HG02884 (cell line): ENCODE measurements around the gene FBXW10B.
"Not testable (repeated sequence)": the region's sequence is repeated elsewhere in the genome, so short reads cannot be mapped to it uniquely, and the experiment has no call there.

Source experiments
- ATAC-seq: cut with Tn5 transposase; IDR thresholded peaks from one replicate; pipeline ENCODE4 v1.9.1; 2021; ENCODE audit warnings: mild to moderate bottlenecking, moderate library complexity; ENCODE audit not compliant: unreplicated experiment

FBXW10B gene

DNA sequence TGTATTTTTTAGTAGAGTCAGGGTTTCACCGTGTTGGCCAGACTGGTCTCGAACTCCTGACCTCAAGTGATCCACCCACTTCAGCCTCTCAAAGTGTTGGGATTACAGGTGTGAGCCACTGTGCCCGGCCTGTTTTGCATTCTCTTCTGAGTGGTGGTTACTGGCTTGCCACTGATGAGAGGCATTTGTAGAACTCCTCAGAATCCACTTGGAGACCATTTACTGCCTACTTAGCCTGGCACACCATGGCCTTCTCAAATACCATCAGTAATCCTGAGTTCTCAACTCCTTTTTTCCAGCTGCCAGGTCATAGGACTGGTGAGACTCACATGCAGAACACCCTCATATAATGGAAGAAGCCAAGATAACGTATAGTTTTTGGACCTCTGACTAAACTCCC, 22.5 kb upstream of the FBXW10B start:
- not testable (repeated sequence) for ATAC-seq

DNA sequence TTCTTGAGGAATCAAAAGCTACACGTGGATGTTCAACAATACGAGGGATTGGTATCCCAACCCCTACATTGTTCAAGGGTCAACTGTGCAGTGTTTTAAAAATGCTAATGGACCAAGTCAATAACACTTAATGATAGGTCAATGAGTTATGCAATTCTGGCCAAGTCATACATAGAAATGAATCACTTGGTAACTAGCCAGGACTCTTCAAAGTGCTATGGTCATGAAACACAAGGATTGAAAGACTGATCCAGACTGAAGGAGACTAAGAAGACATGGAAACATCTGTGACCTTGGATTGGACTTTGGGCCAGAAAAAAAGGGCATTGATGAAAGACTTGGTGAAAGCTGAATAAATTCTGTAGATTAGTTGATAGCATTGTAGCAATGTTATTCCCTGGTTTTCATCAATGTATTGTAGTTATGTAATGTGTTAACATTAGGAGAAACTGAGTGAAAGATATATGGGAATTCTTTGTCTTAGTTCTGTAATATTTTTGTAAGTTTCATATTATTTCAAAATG, 11.5 kb upstream of the FBXW10B start:
- not testable (repeated sequence) for ATAC-seq

DNA sequence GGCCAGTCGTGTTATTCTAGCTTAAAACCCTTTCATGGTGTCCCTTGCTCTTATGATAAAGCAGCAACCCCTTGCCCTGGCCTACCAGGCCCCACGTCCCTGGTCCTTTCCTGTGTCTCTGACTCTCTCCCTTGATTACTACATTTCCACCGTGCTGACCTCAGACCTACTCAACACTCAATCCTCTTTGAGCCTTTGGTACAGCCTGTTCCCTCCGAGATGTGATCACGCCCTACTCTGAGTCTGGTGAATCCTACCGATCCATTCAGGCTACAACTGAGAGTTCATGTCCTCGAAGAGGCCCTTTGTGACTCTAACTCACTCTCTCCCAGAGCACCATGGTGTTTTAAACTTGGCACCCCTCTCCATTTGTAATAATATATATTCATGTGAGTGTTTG, 10.5 kb upstream of the FBXW10B start:
- not testable (repeated sequence) for ATAC-seq

DNA sequence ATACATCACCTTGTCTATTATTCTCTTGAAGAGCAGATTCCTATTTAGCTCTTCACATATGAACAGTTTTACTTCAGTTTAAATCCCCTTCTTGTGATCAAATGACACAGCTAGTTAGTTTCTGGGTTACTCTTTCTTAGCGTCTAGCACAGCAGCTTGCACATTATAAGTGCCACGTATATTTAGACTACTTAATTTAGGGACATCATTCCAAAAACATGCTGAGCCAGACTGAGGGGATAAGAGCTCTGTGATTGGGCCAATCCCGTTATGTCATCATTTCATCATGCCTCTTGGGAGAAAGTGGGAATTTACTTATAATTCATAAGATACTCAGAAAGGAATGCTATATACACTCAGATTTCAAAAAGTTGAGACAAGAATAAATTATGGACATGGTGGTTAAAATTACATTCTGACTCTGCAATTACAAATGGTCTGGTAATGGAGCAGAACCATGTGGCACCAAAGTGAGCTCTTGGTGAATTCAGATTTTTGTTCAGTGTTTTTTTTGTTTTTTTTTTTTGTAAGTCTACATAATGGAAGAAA, 4.2 kb upstream of the FBXW10B start:
- ATAC-seq: not testable (repeated sequence)

DNA sequence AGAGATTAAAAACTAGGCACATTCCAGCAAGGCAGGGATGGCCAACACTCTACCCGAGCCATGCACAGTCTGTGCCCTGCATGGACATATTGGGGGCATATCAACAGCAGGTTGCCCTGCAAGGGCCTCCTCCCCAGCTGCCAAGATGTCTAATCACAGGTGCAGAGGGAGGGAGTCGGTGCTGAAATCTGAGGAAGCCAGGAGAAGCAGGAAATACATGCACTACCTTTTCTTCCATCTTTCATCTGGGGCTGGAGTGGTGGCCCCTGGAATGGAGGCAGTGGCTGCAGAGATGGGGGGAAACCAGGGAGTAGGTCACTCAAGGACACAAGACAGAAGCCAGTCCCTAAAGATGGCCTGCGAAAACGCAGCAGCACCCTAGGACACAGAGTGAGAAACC, 3.8 kb upstream of the FBXW10B start:
- ATAC-seq: not testable (repeated sequence)

DNA sequence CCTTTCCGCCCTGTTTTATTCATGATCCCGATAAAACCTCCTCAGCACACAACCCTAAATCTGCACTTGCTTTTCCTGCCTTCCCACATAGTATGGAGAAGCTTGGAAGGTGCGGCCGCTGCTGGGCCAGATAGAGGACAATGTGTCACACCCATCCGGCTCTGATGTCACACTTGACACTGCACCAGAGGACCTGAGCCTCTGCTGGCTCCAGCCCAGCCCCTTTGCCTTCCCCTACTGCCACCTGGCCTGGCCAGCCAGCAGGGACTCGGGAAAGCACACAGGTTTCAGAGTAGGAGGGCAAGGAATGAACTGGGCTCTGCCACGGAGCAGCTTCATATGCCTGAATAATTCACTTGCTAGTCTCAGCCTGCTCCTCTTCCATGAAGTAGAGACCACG, 2.6 kb upstream of the FBXW10B start:
- not testable (repeated sequence) for ATAC-seq

DNA sequence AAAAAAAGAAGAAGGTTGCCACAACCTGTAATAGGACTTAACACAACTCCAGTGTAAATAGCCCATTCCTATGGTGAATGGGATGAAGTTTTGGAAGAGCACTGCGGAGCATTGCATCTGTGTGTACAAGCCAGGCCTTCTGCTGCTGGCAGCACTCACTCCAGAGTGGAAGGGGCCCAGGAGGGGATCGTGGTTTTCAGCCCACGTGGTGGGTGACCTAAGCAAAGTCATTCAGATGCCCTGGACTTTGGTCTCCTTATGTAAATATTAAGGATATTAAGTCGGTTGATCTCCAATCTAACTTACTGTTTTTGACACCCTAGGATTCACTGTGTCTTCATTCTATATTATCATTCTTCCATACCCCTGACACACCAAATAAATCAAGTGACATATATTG, 2.7 kb downstream of the FBXW10B start:
- not testable (repeated sequence) for ATAC-seq

DNA sequence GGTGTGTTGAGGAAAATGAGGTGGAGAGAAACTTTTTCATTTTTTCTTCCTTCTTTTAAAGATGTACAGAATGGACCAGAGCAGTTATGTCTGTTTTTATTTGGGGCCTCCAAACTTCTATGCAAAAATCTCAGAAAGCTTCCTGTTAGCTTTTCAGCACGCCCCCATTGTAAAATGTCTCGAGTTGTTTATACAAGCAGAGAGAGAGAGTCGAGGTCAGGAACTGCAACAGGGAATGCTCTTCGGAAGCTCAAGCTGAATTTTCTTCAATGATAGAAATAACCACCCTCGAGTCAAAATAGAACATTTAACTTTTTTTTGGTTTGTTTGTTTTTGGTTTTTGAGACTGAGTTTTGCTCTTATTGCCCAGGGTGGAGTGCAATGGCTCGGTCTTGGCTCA, 3.7 kb downstream of the FBXW10B start:
- ATAC-seq: not testable (repeated sequence)

DNA sequence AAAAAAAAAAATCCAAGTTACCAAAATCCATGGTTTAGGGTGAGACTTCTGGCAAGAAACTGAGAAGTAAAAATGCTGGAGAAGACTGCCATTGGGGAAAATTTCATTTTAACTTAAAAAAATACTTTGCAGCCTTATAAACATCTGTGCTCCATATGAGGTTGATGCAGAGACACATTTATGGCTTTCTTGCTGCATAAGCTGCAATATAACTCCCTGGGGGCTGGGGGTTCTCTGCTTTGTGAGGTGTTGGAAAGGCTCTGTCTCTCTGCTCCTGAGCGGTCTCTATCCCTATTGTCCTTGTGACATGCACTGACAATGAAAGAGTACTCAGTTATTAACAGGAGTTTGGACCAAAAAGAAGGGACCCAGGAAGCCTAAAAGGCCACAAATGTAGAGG, 6.4 kb downstream of the FBXW10B start:
- not testable (repeated sequence) for ATAC-seq

DNA sequence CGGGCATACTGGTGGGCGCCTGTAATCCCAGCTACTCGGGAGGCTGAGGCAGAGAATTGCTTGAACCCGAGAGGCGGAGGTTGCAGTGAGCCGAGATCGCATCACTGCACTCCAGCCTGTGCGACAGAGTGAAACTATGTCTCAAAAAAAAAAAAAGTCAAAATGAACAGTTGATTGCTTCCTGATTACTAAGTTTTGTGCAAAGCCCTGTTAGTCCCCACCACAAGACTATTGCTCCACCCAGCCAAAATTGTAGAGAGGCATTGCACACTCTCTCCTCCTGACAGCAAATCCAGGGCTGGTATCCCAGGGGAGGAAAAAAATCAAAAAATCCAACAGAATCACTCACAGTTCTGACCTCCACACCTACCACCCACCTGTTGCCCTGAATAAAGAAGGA, 26.5 kb downstream of the FBXW10B start:
- not testable (repeated sequence) for ATAC-seq

DNA sequence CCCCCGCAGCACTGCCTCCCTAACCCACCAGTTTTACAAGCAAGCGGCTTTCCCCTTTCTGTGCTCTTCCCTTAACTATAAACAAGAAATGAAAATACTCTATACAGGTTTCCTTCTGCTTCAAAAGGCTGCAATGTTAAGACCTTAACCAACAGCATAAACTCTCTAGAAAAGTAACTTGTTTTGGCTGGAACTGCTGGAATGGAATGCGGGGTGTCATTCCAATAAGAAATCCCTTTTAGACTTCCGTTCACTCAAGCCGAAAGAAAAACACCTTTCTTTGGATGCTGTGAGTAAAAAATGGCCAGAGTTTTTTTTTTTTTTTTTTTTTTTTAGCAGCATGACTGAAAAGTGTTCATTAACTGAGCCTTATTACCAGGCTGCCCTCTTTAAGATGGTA, 27.5 kb downstream of the FBXW10B start:
- not testable (repeated sequence) for ATAC-seq

DNA sequence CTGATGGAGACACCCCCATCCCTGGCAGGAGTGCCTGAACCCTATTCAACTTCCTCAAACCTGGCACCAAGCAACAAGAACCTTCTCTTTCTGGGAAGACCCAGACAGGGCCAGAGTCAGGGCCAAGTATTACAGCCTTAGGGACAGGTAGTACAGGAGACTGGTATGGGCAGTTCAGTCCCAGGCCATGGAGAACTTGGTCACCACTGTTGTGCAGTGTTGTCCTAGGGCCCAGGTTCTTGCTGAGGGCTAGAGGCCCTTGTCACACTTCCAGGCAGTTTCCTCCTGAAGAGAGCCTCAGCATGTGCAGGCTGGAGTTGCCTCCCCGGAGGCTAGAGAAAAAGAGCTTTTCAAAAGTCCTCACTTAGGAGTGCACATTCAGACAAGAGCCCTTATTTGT, 28.7 kb downstream of the FBXW10B start:
- not testable (repeated sequence) for ATAC-seq

DNA sequence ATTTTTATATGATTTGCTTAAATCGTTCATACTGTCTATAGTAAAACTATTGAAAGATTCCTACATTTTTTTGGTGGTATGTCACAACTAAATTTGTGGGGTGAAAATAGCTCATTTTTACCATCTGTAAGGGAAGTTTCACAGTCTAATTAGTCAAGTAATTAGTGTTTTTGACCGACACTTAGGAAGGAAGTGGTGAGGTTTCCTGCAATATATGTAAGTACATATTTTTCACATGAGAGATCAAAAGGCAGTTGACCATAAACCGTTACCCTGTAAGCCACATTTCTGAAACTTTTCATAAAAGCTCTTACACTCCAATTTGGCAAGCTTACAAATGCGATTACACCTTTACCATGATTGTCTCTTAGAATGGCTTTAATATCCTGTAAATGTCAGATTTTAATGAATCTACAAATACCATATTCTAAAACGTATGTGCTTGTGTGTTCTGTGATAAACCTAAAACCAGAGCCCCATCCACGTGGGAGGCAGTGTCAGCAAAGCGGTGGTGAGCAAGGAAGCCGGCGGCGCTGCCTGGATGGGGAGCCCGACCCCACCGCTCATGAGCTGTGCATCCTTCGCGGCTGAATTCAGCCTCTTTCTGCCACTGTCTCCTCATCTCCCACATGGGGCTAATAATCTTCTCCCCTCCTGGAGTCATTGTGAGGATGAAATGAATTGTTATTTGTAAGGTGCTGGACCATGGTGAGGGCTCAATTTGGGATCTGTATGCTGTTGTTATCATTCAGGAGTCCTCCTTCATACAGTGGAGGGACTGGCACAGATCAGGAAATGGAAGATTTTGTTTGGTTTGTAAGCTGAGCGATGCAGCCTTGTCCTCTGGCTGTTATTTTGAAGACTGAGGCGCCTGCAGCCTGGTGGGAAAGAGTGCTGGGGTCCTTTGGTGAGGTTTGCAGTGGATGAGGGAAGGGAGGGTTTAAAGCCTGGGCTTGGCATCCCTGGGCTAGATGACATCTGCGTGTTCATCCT, 29.7 kb downstream of the FBXW10B start:
- peak; percentile 79 for ATAC-seq

DNA sequence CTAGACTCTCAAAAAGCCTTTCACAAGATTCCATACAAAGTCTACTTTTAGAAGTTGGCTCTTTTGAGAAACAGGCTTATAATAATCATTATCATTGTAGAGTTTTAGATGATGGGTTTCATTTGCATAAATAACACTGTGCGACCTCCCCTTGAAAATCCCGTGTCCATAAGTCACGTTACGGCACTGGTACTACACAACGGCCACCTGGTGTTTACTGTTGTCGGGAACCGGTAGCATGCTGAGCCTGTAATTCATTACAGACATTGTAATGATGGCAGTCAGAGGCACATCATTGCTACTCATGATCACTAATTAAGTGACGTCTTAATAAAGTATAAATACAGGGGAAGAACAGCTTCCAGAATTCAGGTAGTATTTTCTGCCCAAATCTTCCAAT, 31.5 kb downstream of the FBXW10B start:
- ATAC-seq: not testable (repeated sequence)

DNA sequence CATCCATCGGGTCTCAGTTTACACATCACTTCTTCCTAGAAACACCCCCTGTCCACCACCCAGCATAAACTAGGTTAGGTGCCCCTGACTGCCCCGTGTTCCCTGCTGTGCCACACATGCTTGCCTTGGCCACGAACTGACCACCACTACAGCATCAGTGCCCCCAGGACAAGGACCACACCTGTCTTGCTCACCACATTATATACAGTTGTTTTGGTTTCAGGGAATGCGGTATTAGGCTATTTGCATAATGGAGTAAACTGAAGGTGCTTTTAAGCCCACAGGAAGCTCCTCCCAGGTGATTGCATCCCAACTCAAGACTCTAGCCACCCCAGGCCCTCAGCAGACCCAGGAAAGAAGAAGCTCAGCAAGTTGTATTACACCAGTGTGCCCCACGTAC, 36.2 kb downstream of the FBXW10B start:
- ATAC-seq: not testable (repeated sequence)

DNA sequence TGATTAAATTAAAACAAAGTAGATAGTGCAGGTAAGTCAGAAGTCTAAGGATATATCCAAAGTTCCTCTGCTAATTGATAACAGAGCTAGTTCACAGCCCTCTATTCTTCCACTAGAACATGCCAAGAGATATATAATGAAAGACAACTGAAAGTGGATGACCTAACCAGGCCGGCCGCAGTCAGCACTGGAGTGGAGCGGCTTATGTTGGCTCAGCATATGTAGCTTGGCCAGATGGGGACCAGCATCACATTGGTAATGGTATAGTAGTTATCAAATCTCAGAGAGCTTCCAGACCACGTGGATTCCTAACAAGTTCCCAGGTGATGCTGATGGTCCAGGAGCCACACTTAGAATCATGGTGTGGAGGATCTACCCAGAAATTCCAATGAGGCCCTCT, 38.0 kb downstream of the FBXW10B start:
- not testable (repeated sequence) for ATAC-seq

DNA sequence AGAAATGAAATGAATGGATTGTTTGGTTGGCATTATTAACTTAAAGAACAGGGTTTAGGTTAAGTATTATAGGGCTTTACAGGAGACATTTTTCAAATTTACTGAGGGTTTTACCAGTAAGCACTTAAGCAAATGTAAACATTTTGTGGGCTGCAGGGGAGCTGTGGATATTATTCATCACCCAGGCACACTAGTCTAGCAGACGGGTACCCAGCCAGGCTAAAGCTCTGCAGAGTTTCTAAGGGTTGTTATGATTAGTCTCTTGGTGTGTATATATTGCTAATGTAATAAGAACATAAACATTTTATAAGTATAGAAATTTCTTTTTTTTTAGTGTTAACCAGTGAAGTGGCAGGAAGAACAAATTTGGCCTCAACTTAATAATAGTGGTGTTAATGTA, 42.7 kb downstream of the FBXW10B start:
- ATAC-seq: not testable (repeated sequence)

DNA sequence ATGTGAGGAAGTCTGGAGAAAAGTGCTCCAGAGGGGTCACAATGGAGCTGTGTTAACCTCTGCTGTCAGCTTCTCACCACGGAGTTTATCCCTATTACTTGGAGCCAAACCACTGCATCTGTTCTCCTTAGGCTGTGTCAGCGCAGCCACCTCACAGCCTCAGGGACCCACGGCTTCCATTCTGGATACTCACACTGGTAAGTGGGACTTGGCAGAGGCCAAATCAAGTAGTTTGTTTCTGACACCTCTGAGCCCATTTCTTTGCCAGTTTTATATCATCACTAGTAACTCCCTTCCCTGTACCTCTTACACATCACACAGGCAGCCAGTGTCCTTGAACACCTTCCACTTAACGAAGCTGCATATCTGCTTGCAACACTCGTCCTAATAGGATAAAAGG, 44.8 kb downstream of the FBXW10B start:
- not testable (repeated sequence) for ATAC-seq

DNA sequence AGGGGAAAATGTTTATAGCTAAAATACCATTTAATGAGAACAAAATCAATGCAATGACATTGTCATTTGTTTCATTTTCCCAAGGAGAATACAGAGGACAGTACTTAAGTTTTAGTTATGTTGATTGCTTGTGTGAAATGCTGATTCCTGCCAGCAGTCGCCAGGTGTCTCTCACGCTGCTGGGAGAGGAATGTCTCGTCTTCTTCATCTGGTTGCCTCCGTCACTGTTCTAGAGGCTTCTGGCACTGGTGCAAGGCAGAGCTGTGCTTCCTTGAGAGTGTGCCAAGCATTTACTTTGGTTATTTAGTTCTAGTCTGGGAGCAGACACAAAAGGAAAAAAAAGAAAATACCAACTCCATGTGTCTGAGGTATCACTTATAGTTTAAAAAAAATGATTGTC, 45.6 kb downstream of the FBXW10B start:
- ATAC-seq: not testable (repeated sequence)
